Left hindlimb (tissue), 1 donor: ENCODE measurements around the gene CLDN19.

ENCODE experiments used
- DNase-seq: peaks from one replicate; pipeline ENCODE4 v3.0.0-alpha.2; 2018

Gene CLDN19

GRCh38 chr1:42692911-42693310 is 47.1 kb downstream of the CLDN19 start:
- no peak for DNase-seq

GRCh38 chr1:42692461-42692860 is 47.6 kb downstream of the CLDN19 start:
- no peak for DNase-seq

GRCh38 chr1:42691157-42691498 is 48.9 kb downstream of the CLDN19 start:
- DNase-seq: no peak

- DNase-seq: no peak
Measured at GRCh38 chr1:42690477-42691156, 49.4 kb downstream of the CLDN19 start.

- no peak for DNase-seq
Measured at GRCh38 chr1:42689912-42690311, 50.1 kb downstream of the CLDN19 start.

GRCh38 chr1:42686418-42686817 is 53.6 kb downstream of the CLDN19 start:
- DNase-seq: no peak

GRCh38 chr1:42684139-42684538 is 55.9 kb downstream of the CLDN19 start:
- no peak for DNase-seq
